CD4-positive, alpha-beta T cell treated with Interferon alpha-2 for 1 hour (primary cell): ENCODE data around the gene TAF1L.
A peak's percentile ranks its signal among the peaks of the same experiment; 100 is the strongest.

Experiments used
- DNase-seq, 2 donors: peaks; one replicate each; pipeline ENCODE4 v3.0.0-alpha.2; 2020 to 2022

TAF1L gene

GRCh38 chr9:32587901-32588300 is 47.6 kb downstream of the TAF1L start:
- DNase-seq, result no peak

DNA sequence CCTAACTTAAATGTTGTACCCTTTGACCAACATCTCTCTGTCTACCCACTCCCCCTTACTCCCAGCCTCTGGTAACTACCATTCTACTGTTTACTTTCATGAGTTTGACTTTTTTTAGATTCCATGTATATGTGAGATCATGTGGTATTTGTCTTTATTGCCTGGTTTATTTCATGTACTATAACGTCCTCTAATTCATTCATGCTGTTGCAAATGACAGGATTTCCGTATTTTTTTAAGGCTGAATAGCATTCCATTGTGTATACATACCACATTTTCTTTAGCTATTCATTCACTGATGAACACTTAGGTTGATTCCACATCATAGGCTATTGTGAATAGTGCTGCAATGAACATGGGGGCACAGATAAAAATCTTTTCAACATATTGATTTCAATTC is 50.7 kb downstream of the TAF1L start:
- DNase-seq, result no peak

- peak; percentile 23 to 59 for DNase-seq
Observed at GRCh38 chr9:32581512-32582143, 53.8 kb downstream of the TAF1L start.

DNA sequence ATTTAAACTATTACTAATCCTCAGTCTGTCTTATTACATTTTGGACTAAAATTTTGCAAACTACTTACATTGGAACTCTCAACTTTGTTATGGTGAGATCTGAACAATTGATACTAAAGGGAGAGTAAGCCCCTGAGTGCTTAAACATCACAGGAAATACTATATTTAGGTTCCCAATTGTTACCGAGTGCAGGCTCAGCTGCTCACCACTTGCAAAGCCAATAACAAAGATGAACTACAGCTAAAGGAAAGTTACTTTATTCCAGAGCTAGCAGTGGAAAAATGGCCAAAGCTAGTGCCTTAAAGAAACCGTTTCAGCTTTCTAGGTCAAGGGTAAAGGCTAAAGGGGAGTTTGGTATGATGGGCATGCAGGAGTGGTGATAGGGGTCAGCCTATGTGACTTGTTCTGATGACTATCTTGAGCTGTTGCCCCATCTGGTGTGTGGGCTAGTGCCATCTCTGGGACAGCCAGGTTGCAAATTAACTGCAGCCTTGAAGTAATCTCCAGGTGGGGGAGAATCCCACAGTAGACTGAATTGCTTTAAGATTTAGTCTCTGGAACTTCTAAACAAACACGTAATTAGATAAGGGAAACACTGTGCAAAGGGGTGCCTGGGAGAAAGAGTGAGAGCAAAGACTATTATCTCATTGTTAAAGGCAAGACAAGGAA is 54.7 kb downstream of the TAF1L start:
- no peak for DNase-seq

GRCh38 chr9:32579706-32580331 is 55.6 kb downstream of the TAF1L start:
- DNase-seq, result peak; percentile 68 to 83
